ENCODE data around the gene GSTA2. TPM values are rescaled to one million over a fixed set of nuclear protein-coding genes. Genes with fewer than 3 reads are reported as not detected.

GSTA2 gene
- total and polyA plus RNA-seq, 2 of the 13 experiments (the other 11 are each of a cell fraction or from before 2014, with no cell fraction given) = 0.75 to 13.7 TPM

- TF ChIP-seq AHDC1 (CRISPR knock-in tag; IDR thresholded peaks at IDR 0.05; ENCODE audit: borderline replicate concordance) = peak; percentile 91
- TF ChIP-seq MIER2 (CRISPR knock-in tag; IDR thresholded peaks at IDR 0.05) = peak; percentile 8; the same call in 1 of the 2 replicates
- 0 out of 2 replicates have a peak, but pooled peaks have one; percentile 48 for TF ChIP-seq ZNF34 (CRISPR knock-in tag; IDR thresholded peaks at IDR 0.05; ENCODE audit: borderline replicate concordance)
- TF ChIP-seq ZNF605 (CRISPR knock-in tag; IDR thresholded peaks at IDR 0.05) = 0 out of 2 replicates have a peak, but pooled peaks have one; percentile 15
- TF ChIP-seq ATF2 (CRISPR knock-in tag; IDR thresholded peaks at IDR 0.05) = peak; percentile 71; the same call in 1 of the 2 replicates
- TF ChIP-seq ZFX (CRISPR knock-in tag; IDR thresholded peaks at IDR 0.05; ENCODE audit: low read depth) = peak; percentile 70
- TF ChIP-seq, protein P1, sequence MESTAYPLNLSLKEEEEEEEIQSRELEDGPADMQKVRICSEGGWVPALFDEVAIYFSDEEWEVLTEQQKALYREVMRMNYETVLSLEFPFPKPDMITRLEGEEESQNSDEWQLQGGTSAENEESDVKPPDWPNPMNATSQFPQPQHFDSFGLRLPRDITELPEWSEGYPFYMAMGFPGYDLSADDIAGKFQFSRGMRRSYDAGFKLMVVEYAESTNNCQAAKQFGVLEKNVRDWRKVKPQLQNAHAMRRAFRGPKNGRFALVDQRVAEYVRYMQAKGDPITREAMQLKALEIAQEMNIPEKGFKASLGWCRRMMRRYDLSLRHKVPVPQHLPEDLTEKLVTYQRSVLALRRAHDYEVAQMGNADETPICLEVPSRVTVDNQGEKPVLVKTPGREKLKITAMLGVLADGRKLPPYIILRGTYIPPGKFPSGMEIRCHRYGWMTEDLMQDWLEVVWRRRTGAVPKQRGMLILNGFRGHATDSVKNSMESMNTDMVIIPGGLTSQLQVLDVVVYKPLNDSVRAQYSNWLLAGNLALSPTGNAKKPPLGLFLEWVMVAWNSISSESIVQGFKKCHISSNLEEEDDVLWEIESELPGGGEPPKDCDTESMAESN (CRISPR knock-in tag; conservative IDR thresholded peaks at IDR 0.05) = peak; percentile 41; the same call in 1 of the 2 replicates
- 0 out of 2 replicates have a peak, but pooled peaks have one; percentile 12 for TF ChIP-seq MLX (CRISPR knock-in tag; IDR thresholded peaks at IDR 0.05)
- TF ChIP-seq, protein P2, sequence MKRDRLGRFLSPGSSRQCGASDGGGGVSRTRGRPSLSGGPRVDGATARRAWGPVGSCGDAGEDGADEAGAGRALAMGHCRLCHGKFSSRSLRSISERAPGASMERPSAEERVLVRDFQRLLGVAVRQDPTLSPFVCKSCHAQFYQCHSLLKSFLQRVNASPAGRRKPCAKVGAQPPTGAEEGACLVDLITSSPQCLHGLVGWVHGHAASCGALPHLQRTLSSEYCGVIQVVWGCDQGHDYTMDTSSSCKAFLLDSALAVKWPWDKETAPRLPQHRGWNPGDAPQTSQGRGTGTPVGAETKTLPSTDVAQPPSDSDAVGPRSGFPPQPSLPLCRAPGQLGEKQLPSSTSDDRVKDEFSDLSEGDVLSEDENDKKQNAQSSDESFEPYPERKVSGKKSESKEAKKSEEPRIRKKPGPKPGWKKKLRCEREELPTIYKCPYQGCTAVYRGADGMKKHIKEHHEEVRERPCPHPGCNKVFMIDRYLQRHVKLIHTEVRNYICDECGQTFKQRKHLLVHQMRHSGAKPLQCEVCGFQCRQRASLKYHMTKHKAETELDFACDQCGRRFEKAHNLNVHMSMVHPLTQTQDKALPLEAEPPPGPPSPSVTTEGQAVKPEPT (CRISPR knock-in tag; IDR thresholded peaks at IDR 0.05; ENCODE audit: low read depth) = 0 out of 2 replicates have a peak, but pooled peaks have one; percentile 32
- peak; percentile 72; the same call in 1 of the 2 replicates for TF ChIP-seq ERF (CRISPR knock-in tag; IDR thresholded peaks at IDR 0.05)
- 0 out of 2 replicates have a peak, but pooled peaks have one; percentile 48 for TF ChIP-seq CC2D1A (CRISPR knock-in tag; IDR thresholded peaks at IDR 0.05)
- TF ChIP-seq SMAD3 (CRISPR knock-in tag; IDR thresholded peaks at IDR 0.05) = 0 out of 2 replicates have a peak, but pooled peaks have one; percentile 10
These were observed 1.4 kb downstream of the GSTA2 start (continued) for GRCh38 chr6:52761673-52762491.
